Dendritic cell treated with granulocyte-macrophage colony-stimulating factor and Interleukin-4, amounts not matched to agents 40 ng/mL and 50 ng/mL, for 4 days (primary cell): Measurements from ENCODE around the gene EIF1AY.
A peak's percentile ranks its signal among the peaks of the same experiment; 100 is the strongest.
"Not testable (repeated sequence)": the region's sequence is repeated elsewhere in the genome, so short reads cannot be mapped to it uniquely, and the experiment has no call there.

Experiments used
- H3K27ac Mint-ChIP-seq: one replicate; pipeline ENCODE4 v1.8.0; 2022; ENCODE audit warnings: mild to moderate bottlenecking, mixed read lengths
- H3K27me3 Mint-ChIP-seq: one replicate; pipeline ENCODE4 v1.8.0; 2022; ENCODE audit warnings: mild to moderate bottlenecking, mixed read lengths
- H3K36me3 Mint-ChIP-seq: one replicate; pipeline ENCODE4 v1.8.0; 2022; ENCODE audit warnings: low read depth, mixed read lengths
- H3K4me1 Mint-ChIP-seq: one replicate; pipeline ENCODE4 v1.8.0; 2022; ENCODE audit warnings: low read depth, mixed read lengths
- H3K4me3 Mint-ChIP-seq: one replicate; pipeline ENCODE4 v1.8.0; 2022; ENCODE audit warnings: mild to moderate bottlenecking, moderate library complexity, mixed read lengths
- H3K9me3 Mint-ChIP-seq: one replicate; pipeline ENCODE4 v1.8.0; 2022; ENCODE audit warnings: mixed read lengths
- intact Hi-C: fragments of 100-400 bp; cut with micrococcal nuclease; formaldehyde crosslinking; loops from one replicate; pipeline ENCODE4 v1.15.0; 2022

EIF1AY gene

DNA sequence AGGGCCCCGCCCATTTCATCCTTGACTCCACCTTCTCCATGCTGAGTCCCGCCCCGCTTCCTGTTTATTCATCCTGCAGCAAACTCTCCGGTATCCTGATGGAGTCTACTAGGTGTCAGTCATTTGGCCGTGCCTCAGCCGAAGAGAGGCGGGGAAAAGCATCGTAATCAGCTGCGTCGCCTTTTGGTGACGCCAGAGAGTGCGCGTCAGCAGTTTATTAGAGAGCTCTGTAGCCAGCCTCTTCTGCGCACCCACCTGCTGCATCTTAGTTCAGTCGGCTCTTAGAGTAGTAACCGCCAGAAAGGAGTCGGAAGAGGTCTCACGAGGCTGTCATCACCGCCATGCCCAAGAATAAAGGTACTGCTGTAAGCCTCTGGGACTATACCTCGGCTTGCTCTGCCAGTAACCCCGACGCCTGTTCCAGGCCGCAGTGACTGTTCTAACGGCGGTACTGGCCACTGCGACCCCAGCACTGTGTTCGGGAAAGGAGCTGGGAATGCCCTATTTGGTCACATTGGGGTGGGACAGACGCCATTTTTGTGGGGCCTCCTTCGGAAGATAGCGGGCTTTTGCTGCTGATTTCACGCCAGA, at the start of gene EIF1AY:
TSS of gene EIF1AY (plus strand) at position 246 of the 591 bp plus-strand sequence. CDS start at position 342, 96 bp downstream.
- H3K4me1 Mint-ChIP-seq, result peaks cover 15% of the 10 kb centered on the region
- peak within 1 kb of the TSS; percentile 88 for H3K4me3 Mint-ChIP-seq
- intact Hi-C loops, result loop anchor here (5.0 to 10.0 kb wide), 2 partner anchors 687 to 831 kb away; partner anchors contain the start of gene KDM5D
- H3K27ac Mint-ChIP-seq, result peak within 1 kb of the TSS; percentile 95
- H3K9me3 Mint-ChIP-seq, result no peaks in the 10 kb centered on the region
- peaks cover 24% of the 10 kb centered on the region for H3K36me3 Mint-ChIP-seq
- no peaks in the 10 kb centered on the region for H3K27me3 Mint-ChIP-seq

DNA sequence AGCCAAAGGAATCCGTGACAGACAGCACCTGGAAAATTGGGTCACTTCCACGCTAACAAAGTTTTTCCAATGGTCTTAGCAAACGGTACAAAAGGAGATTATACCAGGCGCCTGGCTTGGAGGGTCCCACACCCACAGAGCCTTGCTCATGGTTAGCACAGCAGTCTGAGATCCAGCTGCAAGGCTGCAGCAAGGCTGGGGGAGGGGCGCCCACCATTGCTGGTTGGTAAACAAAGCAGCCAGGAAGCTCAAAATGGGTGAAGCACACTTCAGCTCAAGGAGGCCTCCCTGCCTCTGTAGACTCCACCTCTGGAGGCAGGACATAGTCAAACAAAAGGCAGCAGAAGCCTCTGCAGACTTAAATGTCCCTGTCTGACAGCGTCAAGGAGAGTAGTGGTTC, 47.1 kb upstream of the EIF1AY start:
- H3K4me1 Mint-ChIP-seq, result no peaks in the 10 kb centered on the region
- intact Hi-C loops, result no loop called here
- peaks cover 6% of the 10 kb centered on the region for H3K9me3 Mint-ChIP-seq
- no peak overlapping the region for H3K4me3 Mint-ChIP-seq
- no peaks in the 10 kb centered on the region for H3K36me3 Mint-ChIP-seq
- H3K27me3 Mint-ChIP-seq, result no peaks in the 10 kb centered on the region
- H3K27ac Mint-ChIP-seq, result no peak overlapping the region

DNA sequence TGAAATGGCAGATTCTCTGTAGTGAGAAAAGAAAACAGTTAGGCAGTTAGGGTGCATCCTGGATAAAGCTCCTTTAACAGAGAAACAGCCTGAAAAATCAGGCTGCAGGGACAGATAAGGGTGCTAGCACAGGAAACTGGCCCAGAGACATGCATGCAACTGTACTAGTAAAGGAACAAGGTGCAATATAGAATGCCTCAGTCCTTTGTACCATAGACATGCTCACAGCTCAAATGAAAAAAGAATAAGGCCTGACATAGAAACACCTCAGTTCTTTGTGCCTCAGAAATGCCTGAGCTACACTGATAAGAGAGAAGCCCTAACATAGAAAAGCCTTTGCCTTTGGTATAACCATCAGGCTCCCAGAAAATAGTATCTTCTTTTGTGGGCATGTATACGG, 37.4 kb upstream of the EIF1AY start:
- Mint-ChIP-seq H3K36me3 (no peaks in the 10 kb centered on the region), H3K4me1 (no peaks in the 10 kb centered on the region), H3K4me3 (no peak overlapping the region), H3K27ac (no peak overlapping the region), H3K9me3 (no peaks in the 10 kb centered on the region), H3K27me3 (no peaks in the 10 kb centered on the region)
- intact Hi-C loops, result no loop called here

DNA sequence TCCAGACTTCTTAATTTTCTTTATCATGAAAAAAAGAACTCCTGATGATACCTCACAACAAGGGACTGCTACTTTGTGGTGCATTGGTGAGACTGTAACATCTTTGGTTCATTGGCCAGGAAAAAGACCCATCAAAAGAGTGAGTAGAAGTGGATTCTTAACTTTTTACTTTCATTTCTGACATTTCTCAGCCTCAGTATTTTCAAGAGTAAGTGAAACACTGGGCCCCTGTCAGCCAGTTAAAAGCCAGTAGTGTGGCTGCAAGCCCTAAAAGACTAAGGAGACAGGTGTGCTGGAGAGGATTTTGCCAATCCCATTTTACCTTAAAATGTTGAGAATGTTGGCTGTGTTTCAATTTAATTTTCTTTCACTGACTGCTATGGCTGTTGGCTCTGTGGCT, 36.6 kb upstream of the EIF1AY start:
- Mint-ChIP-seq H3K27me3 (no peaks in the 10 kb centered on the region), H3K4me1 (no peaks in the 10 kb centered on the region), H3K36me3 (no peaks in the 10 kb centered on the region), H3K9me3 (no peaks in the 10 kb centered on the region), H3K27ac (no peak overlapping the region), H3K4me3 (no peak overlapping the region)
- intact Hi-C loops, result no loop called here

- no peaks in the 10 kb centered on the region for H3K27me3 Mint-ChIP-seq
- H3K4me1 Mint-ChIP-seq, result no peaks in the 10 kb centered on the region
- H3K36me3 Mint-ChIP-seq, result no peaks in the 10 kb centered on the region
- H3K27ac Mint-ChIP-seq, result no peak overlapping the region
- H3K9me3 Mint-ChIP-seq, result no peaks in the 10 kb centered on the region
- intact Hi-C loops, result no loop called here
- no peak overlapping the region for H3K4me3 Mint-ChIP-seq
Measured at GRCh38 chrY:20544451-20544960, 31.1 kb upstream of the EIF1AY start.

- H3K4me3 Mint-ChIP-seq, result no peak overlapping the region
- no peaks in the 10 kb centered on the region for H3K27me3 Mint-ChIP-seq
- no peaks in the 10 kb centered on the region for H3K36me3 Mint-ChIP-seq
- intact Hi-C loops, result no loop called here
- H3K4me1 Mint-ChIP-seq, result no peaks in the 10 kb centered on the region
- H3K27ac Mint-ChIP-seq, result no peak overlapping the region
- H3K9me3 Mint-ChIP-seq, result no peaks in the 10 kb centered on the region
Measured at GRCh38 chrY:20546071-20546470, 29.5 kb upstream of the EIF1AY start.

DNA sequence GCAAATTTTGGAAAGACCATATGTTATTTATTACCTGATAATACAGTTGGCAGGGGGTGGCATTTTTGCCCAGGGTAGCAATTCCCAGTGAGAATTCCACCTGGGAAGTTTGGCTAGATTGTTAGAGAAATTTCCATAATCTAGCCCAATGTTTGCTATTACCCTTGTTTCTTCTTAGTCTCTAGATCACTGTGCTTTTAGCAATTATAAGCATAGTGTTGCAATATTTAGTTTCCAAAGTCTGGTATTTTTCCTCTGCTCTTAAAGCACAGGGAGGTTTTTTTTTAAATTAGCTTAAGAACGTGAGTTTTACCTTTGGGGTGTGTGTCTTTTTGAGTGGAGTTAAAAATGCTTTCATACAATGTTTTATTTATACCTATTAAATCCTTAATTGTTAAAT, 26.3 kb upstream of the EIF1AY start:
- Mint-ChIP-seq H3K4me1 (no peaks in the 10 kb centered on the region), H3K4me3 (no peak overlapping the region), H3K9me3 (no peaks in the 10 kb centered on the region), H3K27me3 (no peaks in the 10 kb centered on the region), H3K27ac (no peak overlapping the region), H3K36me3 (no peaks in the 10 kb centered on the region)
- intact Hi-C loops, result no loop called here

GRCh38 chrY:20551840-20552239, 23.7 kb upstream of the EIF1AY start:
- H3K27ac Mint-ChIP-seq, result no peak overlapping the region
- H3K27me3 Mint-ChIP-seq, result no peaks in the 10 kb centered on the region
- H3K4me3 Mint-ChIP-seq, result no peak overlapping the region
- intact Hi-C loops, result no loop called here
- no peaks in the 10 kb centered on the region for H3K9me3 Mint-ChIP-seq
- H3K4me1 Mint-ChIP-seq, result no peaks in the 10 kb centered on the region
- no peaks in the 10 kb centered on the region for H3K36me3 Mint-ChIP-seq

GRCh38 chrY:20552764-20553323, 22.7 kb upstream of the EIF1AY start:
- intact Hi-C loops, H3K36me3 Mint-ChIP-seq, H3K4me3 Mint-ChIP-seq, H3K27me3 Mint-ChIP-seq, H3K4me1 Mint-ChIP-seq, H3K27ac Mint-ChIP-seq, H3K9me3 Mint-ChIP-seq: not testable (repeated sequence)

DNA sequence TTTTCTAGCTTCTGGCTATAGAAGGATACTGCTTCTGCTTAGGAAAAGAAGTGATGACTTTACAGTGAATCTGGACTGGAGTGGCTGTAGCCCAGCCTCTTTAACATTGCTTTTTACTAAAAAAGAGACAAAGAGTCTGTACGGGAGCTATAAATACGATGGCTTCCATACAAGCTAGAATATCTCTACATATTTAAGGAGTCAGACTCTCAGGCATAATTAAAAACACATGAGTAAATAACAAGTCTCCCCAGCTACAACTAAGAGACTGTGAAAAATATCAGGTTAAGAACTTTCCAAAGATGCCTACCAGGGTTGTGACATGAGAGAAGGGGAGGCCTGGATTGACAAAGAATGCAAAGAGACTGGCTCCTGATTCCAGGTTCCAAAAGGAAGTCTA, 19.8 kb upstream of the EIF1AY start:
- Mint-ChIP-seq H3K9me3 (no peaks in the 10 kb centered on the region), H3K36me3 (no peaks in the 10 kb centered on the region), H3K4me3 (no peak overlapping the region), H3K27me3 (no peaks in the 10 kb centered on the region), H3K27ac (no peak overlapping the region), H3K4me1 (no peaks in the 10 kb centered on the region)
- intact Hi-C loops, result no loop called here

DNA sequence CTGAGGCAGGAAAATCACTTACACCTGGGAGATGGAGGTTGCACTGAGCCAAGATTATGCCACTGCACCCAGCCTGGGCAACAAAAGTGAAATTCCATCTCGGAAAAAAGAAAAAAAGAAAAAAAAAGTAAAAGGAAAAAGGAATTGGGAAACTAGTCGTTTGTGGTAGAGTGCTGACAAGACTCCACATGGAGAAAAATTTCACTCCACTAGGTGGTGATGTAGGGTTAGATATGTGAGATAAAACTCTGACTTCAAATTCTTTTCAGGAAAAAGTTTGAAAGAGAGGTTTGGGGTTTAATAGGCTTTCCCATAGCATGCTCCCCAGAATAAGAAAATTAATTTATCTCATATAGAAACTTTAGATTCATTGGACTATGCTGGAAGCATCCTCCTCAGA, 16.9 kb upstream of the EIF1AY start:
- Mint-ChIP-seq H3K36me3 (no peaks in the 10 kb centered on the region), H3K27me3 (no peaks in the 10 kb centered on the region), H3K4me3 (no peak overlapping the region), H3K27ac (no peak overlapping the region), H3K4me1 (no peaks in the 10 kb centered on the region), H3K9me3 (no peaks in the 10 kb centered on the region)
- intact Hi-C loops, result loop anchor here (2.0 kb wide), 1 partner anchor 702 kb away; no protein-coding TSS in a partner anchor

DNA sequence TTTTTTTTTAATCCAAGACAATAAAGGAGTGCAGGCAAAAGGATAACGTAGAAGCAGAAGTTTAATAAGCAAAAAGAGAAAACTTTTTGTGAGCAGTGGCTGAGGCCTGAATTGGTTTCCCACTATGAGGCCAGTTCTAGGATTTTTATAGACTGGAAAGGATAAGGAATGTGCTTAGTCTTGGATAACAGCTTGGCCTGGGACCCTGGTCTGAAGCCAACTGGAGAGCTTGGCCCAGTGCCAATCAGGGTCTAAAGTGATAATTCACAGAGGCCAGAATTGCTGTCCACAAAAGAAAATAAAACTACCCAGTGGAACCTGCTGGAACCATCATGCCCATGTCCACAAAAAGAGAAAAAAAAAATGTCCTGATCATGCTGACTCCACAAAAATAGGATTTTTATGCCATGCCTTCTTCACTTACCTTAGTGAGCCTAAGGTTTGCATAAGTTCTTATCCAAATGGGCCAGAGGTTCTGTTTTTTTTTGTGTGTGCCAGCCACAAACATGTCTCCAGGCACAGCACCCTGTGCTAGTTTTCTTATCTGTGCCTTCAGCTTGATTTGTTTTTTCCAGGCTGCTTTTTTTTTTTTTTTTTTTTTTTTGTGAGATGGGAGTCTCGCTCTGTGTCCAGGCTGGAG, 15.6 kb upstream of the EIF1AY start:
- Mint-ChIP-seq H3K36me3 (no peaks in the 10 kb centered on the region), H3K27me3 (no peaks in the 10 kb centered on the region), H3K4me3 (no peak overlapping the region), H3K4me1 (no peaks in the 10 kb centered on the region), H3K9me3 (no peaks in the 10 kb centered on the region), H3K27ac (no peak overlapping the region)
- intact Hi-C loops, result loop anchor here (2.0 kb wide), 1 partner anchor 701 kb away; no protein-coding TSS in a partner anchor

- H3K4me1 Mint-ChIP-seq, result peaks cover 11% of the 10 kb centered on the region
- no peak overlapping the region for H3K4me3 Mint-ChIP-seq
- H3K27me3 Mint-ChIP-seq, result no peaks in the 10 kb centered on the region
- intact Hi-C loops, result loop anchor here (10.0 kb wide), 1 partner anchor 827 kb away; the partner anchor contains the start of gene KDM5D
- no peaks in the 10 kb centered on the region for H3K9me3 Mint-ChIP-seq
- no peak overlapping the region for H3K27ac Mint-ChIP-seq
- peaks cover 12% of the 10 kb centered on the region for H3K36me3 Mint-ChIP-seq
Measured at GRCh38 chrY:20571306-20571705, 4.3 kb upstream of the EIF1AY start.

- H3K4me3 Mint-ChIP-seq, result peak overlapping the region; percentile 88
- H3K9me3 Mint-ChIP-seq, result no peaks in the 10 kb centered on the region
- intact Hi-C loops, result loop anchor here (5.0 to 10.0 kb wide), 2 partner anchors 686 to 832 kb away; partner anchors contain the start of gene KDM5D
- peaks cover 15% of the 10 kb centered on the region for H3K4me1 Mint-ChIP-seq
- peak overlapping the region; percentile 95 for H3K27ac Mint-ChIP-seq
- H3K36me3 Mint-ChIP-seq, result peaks cover 31% of the 10 kb centered on the region
- H3K27me3 Mint-ChIP-seq, result no peaks in the 10 kb centered on the region
Measured at GRCh38 chrY:20576506-20576905, 930 bp downstream of the EIF1AY start.
